GM12878 (cell line): ENCODE data around the gene RARS2. TPM values are rescaled to one million over a fixed set of nuclear protein-coding genes. Genes with fewer than 3 reads are reported as not detected.

Experiments
- ATAC-seq: fragments of 200-7000 bp; cut with Tn5 transposase; 3 replicates; pipeline ENCODE4 v1.9.1; 2020; ENCODE audit warnings: mild to moderate bottlenecking, moderate library complexity
- BruUV-seq: library from RNA; stranded (reverse); fragments of 400-500 nt; replicated peaks from 2 replicates; lab custom pipeline; 2021; lab: Mats Ljungman, UMichigan
- CTCF ChIA-PET: fragments of 300-600 bp; sonication (Branson Sonifier 250); formaldehyde crosslinking; extraction: SDS; loops from one replicate; lab custom pipeline; 2021; ENCODE audit warnings: inconsistent platforms; lab: Yijun Ruan, JAX
- POLR2A ChIA-PET: fragments of 350-600 bp; formaldehyde crosslinking; extraction: SDS; loops from one replicate; lab custom pipeline; 2021; ENCODE audit warnings: inconsistent platforms; lab: Charles Lee
- RAD21 ChIA-PET: fragments of 300-600 bp; sonication (Branson Sonifier 250); formaldehyde crosslinking; loops from one replicate; lab custom pipeline; 2023; ENCODE audit warnings: antibody characterized with exemption; ENCODE audit not compliant: unreplicated experiment; lab: Charles Lee
- SMC1A ChIA-PET: fragments of 300-600 bp; sonication (Branson Sonifier 250); formaldehyde crosslinking; loops from one replicate; lab custom pipeline; 2023; ENCODE audit not compliant: unreplicated experiment, uncharacterized antibody; lab: Charles Lee
- DNase-seq: peaks from one replicate; pipeline ENCODE4 v3.0.0-alpha.2; 2011; ENCODE audit warnings: low read depth, low spot score
- FAIRE-seq: peaks from 3 replicates; lab custom pipeline; 2011; peaks lifted over from hg19 to GRCh38; lab: Jason Lieb, UNC
- H2AFZ ChIP-seq: 2 replicates; pipeline ENCODE4 v1.6.0; 2011; ENCODE audit warnings: low read depth, low read length, control low read depth; ENCODE audit not compliant: control insufficient read depth
- H3K27ac ChIP-seq: 2 replicates; pipeline ENCODE4 v1.5.1; 2011; ENCODE audit warnings: control low read depth; ENCODE audit not compliant: control insufficient read depth, insufficient read depth
- H3K27me3 ChIP-seq, 2 experiments: replicated peaks in 1 of 2; 2 replicates each; pipeline versions ENCODE4 v1.6.0 to v1.6.1; 2011; ENCODE audit warnings: low read length in 1 of 2; ENCODE audit not compliant: control insufficient read depth in 2 of 2, insufficient read depth in 2 of 2
- H3K36me3 ChIP-seq, 2 experiments: 2 replicates each; pipeline ENCODE4 v1.5.1; 2011; ENCODE audit warnings: low read length in 1 of 2; ENCODE audit not compliant: control insufficient read depth in 2 of 2, insufficient read depth in 2 of 2
- H3K4me1 ChIP-seq: 2 replicates; pipeline ENCODE4 v1.6.1; 2011; ENCODE audit warnings: mild to moderate bottlenecking, low read length, moderate library complexity, mixed read lengths; ENCODE audit not compliant: control insufficient read depth, insufficient read depth
- H3K4me2 ChIP-seq: 2 replicates; pipeline ENCODE4 v1.6.0; 2011; ENCODE audit warnings: control low read depth; ENCODE audit not compliant: control insufficient read depth, insufficient read depth
- H3K4me3 ChIP-seq: fragments of 200-600 bp; sonication (generic); 2 replicates; pipeline ENCODE4 v1.5.1; 2016
- H3K79me2 ChIP-seq: 2 replicates; pipeline ENCODE4 v1.6.0; 2011; ENCODE audit warnings: low read length; ENCODE audit not compliant: control insufficient read depth, insufficient read depth
- H3K9ac ChIP-seq: 2 replicates; pipeline ENCODE4 v1.8.0; 2011; ENCODE audit warnings: low read length, control low read depth, mixed read lengths; ENCODE audit not compliant: control insufficient read depth, insufficient read depth
- H3K9me3 ChIP-seq: replicated peaks from 3 replicates; pipeline ENCODE4 v1.5.1; 2011; ENCODE audit warnings: mild to moderate bottlenecking, low read length; ENCODE audit not compliant: control insufficient read depth, insufficient read depth
- H4K20me1 ChIP-seq: 2 replicates; pipeline ENCODE4 v1.6.0; 2011; ENCODE audit not compliant: control insufficient read depth, insufficient read depth
- BACH1 ChIP-seq: fragments of 450-650 bp; IDR thresholded peaks from 2 replicates; pipeline ENCODE4 v1.6.1; 2017; ENCODE audit warnings: mild to moderate bottlenecking, borderline replicate concordance
- BCL3 ChIP-seq: IDR thresholded peaks from 2 replicates; pipeline ENCODE4 v1.6.1; 2011; ENCODE audit warnings: borderline replicate concordance, low read depth, mild to moderate bottlenecking, moderate library complexity, low read length; ENCODE audit not compliant: insufficient read depth, poor library complexity, severe bottlenecking
- BHLHE40 ChIP-seq, 2 experiments: fragments of 450-650 bp in 1 of 2; IDR thresholded peaks; 2 replicates each; pipeline ENCODE4 v1.6.1; 2011 to 2017; ENCODE audit warnings: low read depth in 2 of 2, borderline replicate concordance in 1 of 2, improper control_type of control experiment in 1 of 2, low read length in 1 of 2, mild to moderate bottlenecking in 1 of 2
- CEBPB ChIP-seq, 2 experiments: fragments of 150-350 bp in 1 of 2; IDR thresholded peaks; 2 replicates each; pipeline ENCODE4 v1.6.1; 2012 to 2014; ENCODE audit warnings: low read depth in 2 of 2, low read length in 2 of 2, borderline replicate concordance in 1 of 2, inconsistent platforms in 1 of 2
- FOXM1 ChIP-seq: IDR thresholded peaks from 2 replicates; pipeline ENCODE4 v1.6.1; 2012; ENCODE audit warnings: low read depth, mild to moderate bottlenecking, inconsistent platforms, low read length, moderate library complexity
- LARP7 ChIP-seq: fragments of 450-650 bp; IDR thresholded peaks from 2 replicates; pipeline ENCODE4 v1.6.1; 2017; ENCODE audit warnings: mild to moderate bottlenecking
- POLR2A ChIP-seq: IDR thresholded peaks from 2 replicates; pipeline ENCODE4 v1.6.1; 2011; ENCODE audit warnings: low read depth, mild to moderate bottlenecking, low read length
- POLR2AphosphoS5 ChIP-seq: IDR thresholded peaks from 2 replicates; pipeline ENCODE4 v1.6.1; 2011; ENCODE audit warnings: mild to moderate bottlenecking, low read length, inconsistent platforms
- RB1 ChIP-seq: fragments of 450-650 bp; formaldehyde crosslinking; IDR thresholded peaks from 2 replicates; pipeline ENCODE4 v1.6.1; 2017; ENCODE audit warnings: mild to moderate bottlenecking, borderline replicate concordance
- RFX5 ChIP-seq: IDR thresholded peaks from 2 replicates; pipeline ENCODE4 v1.6.1; 2011; ENCODE audit warnings: low read depth, low read length, improper control_type of control experiment
- TARDBP ChIP-seq: IDR thresholded peaks from 2 replicates; pipeline ENCODE4 v1.6.1; 2016; ENCODE audit warnings: borderline replicate concordance
- USF1 ChIP-seq: IDR thresholded peaks from 2 replicates; pipeline ENCODE4 v1.6.1; 2011; ENCODE audit warnings: borderline replicate concordance, low read depth, mild to moderate bottlenecking, moderate library complexity, mixed read lengths, low read length; ENCODE audit not compliant: insufficient read depth; ENCODE audit errors: extremely low read length
- ZNF622 ChIP-seq: fragments of 450-650 bp; IDR thresholded peaks from 2 replicates; pipeline ENCODE4 v1.6.1; 2017; ENCODE audit warnings: mild to moderate bottlenecking, inconsistent platforms
- WGBS: methylation state at CpG from one replicate; pipeline ENCODE4 v1.1.6; 2016; ENCODE audit warnings: low lambda C conversion rate; ENCODE audit not compliant: insufficient replicate concordance, insufficient coverage; ENCODE audit errors: missing lambda C conversion rate; 5-methylcytosine and 5-hydroxymethylcytosine counted together
- in situ Hi-C: fragments of 300-500 bp; cut with MboI; formaldehyde crosslinking; loops from 9 replicates; pipeline ENCODE4 v1.14.3; 2018; ENCODE audit warnings: mixed read lengths
- intact Hi-C: fragments of 100-400 bp; cut with micrococcal nuclease; formaldehyde crosslinking; loops from one replicate; pipeline ENCODE4 v1.14.2; 2022; ENCODE audit not compliant: unreplicated experiment
- polyA plus RNA-seq, 11 experiments: library from polyadenylated mRNA; depleted of rRNA in 4 of 11; unstranded in 6 of 11; stranded (reverse) in 5 of 11; fragments of >200 nt; fragmentation: Nextera tagmentation in 4 of 11; fragmentation: Illumina TruSeq in 1 of 11; extraction: Ambion mirVana in 4 of 11; extraction: Trizol in 1 of 11; gene quantifications; 1 replicate in 1 of 11; 2 replicates in 10 of 11; pipeline versions ENCODE4 v1.2.1 to v1.2.3, GENCODE V29; 2011 to 2016; ENCODE audit warnings: inconsistent platforms in 2 of 11, missing spikeins in 2 of 11, low read depth in 1 of 11
- total RNA-seq, 4 experiments: library from RNA; depleted of rRNA in 3 of 4; stranded (reverse); fragments of >200 nt in 3 of 4; fragmentation: Illumina TruSeq in 1 of 4; extraction: Trizol in 1 of 4; gene quantifications; 2 replicates each; pipeline versions ENCODE4 v1.2.1 to v1.2.3, GENCODE V29; 2013 to 2021
- TF ChIP-seq, protein P1 (sequence below): IDR thresholded peaks from 2 replicates; pipeline ENCODE4 v1.6.1; 2012; ENCODE audit warnings: improper control_type of control experiment, low read depth, low read length; ENCODE audit not compliant: insufficient replicate concordance
- TF ChIP-seq, protein P2 (sequence below): fragments of 450-650 bp; IDR thresholded peaks from 2 replicates; pipeline ENCODE4 v1.6.1; 2017; ENCODE audit warnings: mild to moderate bottlenecking

RARS2 gene
- total and polyA plus RNA-seq, 10 of the 15 experiments (the other 5 are each of a cell fraction or from before 2014, with no cell fraction given): 18.3 to 54.2 (median 36.8) TPM

DNA sequence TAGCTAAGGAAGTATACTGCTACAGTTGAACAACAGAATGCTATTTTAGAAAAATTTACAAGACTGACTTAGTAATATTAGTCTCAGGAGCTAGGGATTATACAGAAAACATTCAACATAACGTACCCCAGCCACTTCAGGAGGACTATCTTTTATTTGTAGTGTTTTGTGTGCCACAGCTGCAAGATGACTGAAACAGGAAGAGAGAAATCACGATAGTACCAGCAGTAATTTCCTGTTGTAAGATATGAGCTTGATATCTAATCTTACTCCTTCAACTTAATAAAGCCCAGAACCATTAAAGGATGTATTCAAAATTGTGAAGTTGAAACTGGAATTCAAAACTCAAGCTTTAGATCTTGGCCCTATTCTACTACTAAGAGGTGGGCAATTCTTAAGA is 75.0 kb downstream of the RARS2 start:
- H3K36me3 ChIP-seq: peaks cover 4 to 47% of the 10 kb centered on the region in 2 experiments
- no TSS peak for BruUV-seq
- H3K79me2 ChIP-seq: no peaks in the 10 kb centered on the region
- WGBS: 37% methylated on average over 2 of the region's 2 CpGs
- no peak for DNase-seq
- CTCF ChIA-PET: interaction anchor here (0.6 to 1.6 kb wide), 2 partner anchors 10 to 282 kb away, joined by 3 read pairs; no protein-coding TSS in a partner anchor
- in situ Hi-C loops: no loop called here
- POLR2A ChIA-PET: interaction anchor here (0.7 to 1.0 kb wide), 2 partner anchors 11 to 1986 kb away, joined by 3 to 4 read pairs; no protein-coding TSS in a partner anchor
- H3K27ac ChIP-seq: no peak overlapping the region
- no peaks in the 10 kb centered on the region for H3K9me3 ChIP-seq
- H3K4me1 ChIP-seq: no peaks in the 10 kb centered on the region
- H3K4me2 ChIP-seq: no peak overlapping the region
- no peaks in the 10 kb centered on the region for H4K20me1 ChIP-seq
- SMC1A ChIA-PET: no interaction called here
- no peaks in the 10 kb centered on the region for H3K27me3 ChIP-seq
- no peak for ATAC-seq
- no peak for TF ChIP-seq BACH1
- no peak for TF ChIP-seq POLR2A
- TF ChIP-seq TARDBP: no peak
- TF ChIP-seq USF1: no peak
- TF ChIP-seq BHLHE40 (IDR thresholded peaks at IDR 0.05; ENCODE audit: borderline replicate concordance in 1 of 2, low read depth in 2 of 2, low read length in 1 of 2): no peak
- TF ChIP-seq RFX5: no peak
- TF ChIP-seq BCL3: no peak
- no peak for TF ChIP-seq POLR2AphosphoS5
- no peak for TF ChIP-seq RB1
- TF ChIP-seq, protein P1, sequence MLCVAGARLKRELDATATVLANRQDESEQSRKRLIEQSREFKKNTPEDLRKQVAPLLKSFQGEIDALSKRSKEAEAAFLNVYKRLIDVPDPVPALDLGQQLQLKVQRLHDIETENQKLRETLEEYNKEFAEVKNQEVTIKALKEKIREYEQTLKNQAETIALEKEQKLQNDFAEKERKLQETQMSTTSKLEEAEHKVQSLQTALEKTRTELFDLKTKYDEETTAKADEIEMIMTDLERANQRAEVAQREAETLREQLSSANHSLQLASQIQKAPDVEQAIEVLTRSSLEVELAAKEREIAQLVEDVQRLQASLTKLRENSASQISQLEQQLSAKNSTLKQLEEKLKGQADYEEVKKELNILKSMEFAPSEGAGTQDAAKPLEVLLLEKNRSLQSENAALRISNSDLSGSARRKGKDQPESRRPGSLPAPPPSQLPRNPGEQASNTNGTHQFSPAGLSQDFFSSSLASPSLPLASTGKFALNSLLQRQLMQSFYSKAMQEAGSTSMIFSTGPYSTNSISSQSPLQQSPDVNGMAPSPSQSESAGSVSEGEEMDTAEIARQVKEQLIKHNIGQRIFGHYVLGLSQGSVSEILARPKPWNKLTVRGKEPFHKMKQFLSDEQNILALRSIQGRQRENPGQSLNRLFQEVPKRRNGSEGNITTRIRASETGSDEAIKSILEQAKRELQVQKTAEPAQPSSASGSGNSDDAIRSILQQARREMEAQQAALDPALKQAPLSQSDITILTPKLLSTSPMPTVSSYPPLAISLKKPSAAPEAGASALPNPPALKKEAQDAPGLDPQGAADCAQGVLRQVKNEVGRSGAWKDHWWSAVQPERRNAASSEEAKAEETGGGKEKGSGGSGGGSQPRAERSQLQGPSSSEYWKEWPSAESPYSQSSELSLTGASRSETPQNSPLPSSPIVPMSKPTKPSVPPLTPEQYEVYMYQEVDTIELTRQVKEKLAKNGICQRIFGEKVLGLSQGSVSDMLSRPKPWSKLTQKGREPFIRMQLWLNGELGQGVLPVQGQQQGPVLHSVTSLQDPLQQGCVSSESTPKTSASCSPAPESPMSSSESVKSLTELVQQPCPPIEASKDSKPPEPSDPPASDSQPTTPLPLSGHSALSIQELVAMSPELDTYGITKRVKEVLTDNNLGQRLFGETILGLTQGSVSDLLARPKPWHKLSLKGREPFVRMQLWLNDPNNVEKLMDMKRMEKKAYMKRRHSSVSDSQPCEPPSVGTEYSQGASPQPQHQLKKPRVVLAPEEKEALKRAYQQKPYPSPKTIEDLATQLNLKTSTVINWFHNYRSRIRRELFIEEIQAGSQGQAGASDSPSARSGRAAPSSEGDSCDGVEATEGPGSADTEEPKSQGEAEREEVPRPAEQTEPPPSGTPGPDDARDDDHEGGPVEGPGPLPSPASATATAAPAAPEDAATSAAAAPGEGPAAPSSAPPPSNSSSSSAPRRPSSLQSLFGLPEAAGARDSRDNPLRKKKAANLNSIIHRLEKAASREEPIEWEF: no peak
- no peak for TF ChIP-seq LARP7
- TF ChIP-seq, protein P2, sequence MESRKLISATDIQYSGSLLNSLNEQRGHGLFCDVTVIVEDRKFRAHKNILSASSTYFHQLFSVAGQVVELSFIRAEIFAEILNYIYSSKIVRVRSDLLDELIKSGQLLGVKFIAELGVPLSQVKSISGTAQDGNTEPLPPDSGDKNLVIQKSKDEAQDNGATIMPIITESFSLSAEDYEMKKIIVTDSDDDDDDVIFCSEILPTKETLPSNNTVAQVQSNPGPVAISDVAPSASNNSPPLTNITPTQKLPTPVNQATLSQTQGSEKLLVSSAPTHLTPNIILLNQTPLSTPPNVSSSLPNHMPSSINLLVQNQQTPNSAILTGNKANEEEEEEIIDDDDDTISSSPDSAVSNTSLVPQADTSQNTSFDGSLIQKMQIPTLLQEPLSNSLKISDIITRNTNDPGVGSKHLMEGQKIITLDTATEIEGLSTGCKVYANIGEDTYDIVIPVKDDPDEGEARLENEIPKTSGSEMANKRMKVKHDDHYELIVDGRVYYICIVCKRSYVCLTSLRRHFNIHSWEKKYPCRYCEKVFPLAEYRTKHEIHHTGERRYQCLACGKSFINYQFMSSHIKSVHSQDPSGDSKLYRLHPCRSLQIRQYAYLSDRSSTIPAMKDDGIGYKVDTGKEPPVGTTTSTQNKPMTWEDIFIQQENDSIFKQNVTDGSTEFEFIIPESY: no peak
- TF ChIP-seq ZNF622: no peak
- TF ChIP-seq FOXM1: no peak
- no peak for TF ChIP-seq CEBPB (IDR thresholded peaks at IDR 0.05; ENCODE audit: borderline replicate concordance in 1 of 2, low read depth in 2 of 2, low read length in 2 of 2)
- intact Hi-C loops: no loop called here
- no peak overlapping the region for H3K4me3 ChIP-seq
- RAD21 ChIA-PET: interaction anchor here (1.0 kb wide), 1 partner anchor 182 kb away, joined by 3 read pairs; no protein-coding TSS in a partner anchor
- FAIRE-seq: no peak
- no peak overlapping the region for H3K9ac ChIP-seq
- H2AFZ ChIP-seq: no peak overlapping the region
